ENCODE data around the gene NKD1.

NKD1 gene

GRCh38 chr16:50602531-50603205 lies 54.5 kb downstream of the NKD1 start:
- no peak for DNase-seq

GRCh38 chr16:50603206-50604064 lies 55.2 kb downstream of the NKD1 start:
- DNase-seq: peak; percentile 87

GRCh38 chr16:50604065-50604418 lies 55.8 kb downstream of the NKD1 start:
- DNase-seq: no peak

- DNase-seq: no peak
Measured at GRCh38 chr16:50604610-50605009, 56.4 kb downstream of the NKD1 start.

GRCh38 chr16:50605733-50606430 lies 57.7 kb downstream of the NKD1 start:
- no peak for DNase-seq

- DNase-seq: no peak
Measured at GRCh38 chr16:50606431-50607050, 58.3 kb downstream of the NKD1 start.

GRCh38 chr16:50607051-50607431 lies 58.8 kb downstream of the NKD1 start:
- no peak for DNase-seq

DNA sequence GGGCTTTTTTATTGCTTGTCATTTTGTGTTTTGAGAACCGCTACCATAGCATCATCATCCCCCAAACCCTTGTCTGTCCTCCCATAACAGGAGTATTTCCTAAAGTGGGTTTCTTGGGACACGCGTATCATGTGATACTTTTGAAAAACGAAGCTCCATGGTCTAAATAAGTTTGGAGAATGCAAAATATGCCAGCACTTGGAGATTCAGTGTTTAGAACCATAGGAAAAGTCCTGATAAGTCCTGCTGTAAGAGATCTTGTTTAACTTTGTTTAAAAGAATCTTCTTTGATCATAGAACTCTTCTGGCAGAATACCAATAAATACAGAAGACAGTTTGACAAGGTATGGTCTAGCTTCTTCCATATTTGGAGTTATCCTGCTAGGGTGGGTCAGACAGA lies 59.3 kb downstream of the NKD1 start:
- no peak for DNase-seq

GRCh38 chr16:50607970-50608557 lies 59.9 kb downstream of the NKD1 start:
- DNase-seq: no peak

DNA sequence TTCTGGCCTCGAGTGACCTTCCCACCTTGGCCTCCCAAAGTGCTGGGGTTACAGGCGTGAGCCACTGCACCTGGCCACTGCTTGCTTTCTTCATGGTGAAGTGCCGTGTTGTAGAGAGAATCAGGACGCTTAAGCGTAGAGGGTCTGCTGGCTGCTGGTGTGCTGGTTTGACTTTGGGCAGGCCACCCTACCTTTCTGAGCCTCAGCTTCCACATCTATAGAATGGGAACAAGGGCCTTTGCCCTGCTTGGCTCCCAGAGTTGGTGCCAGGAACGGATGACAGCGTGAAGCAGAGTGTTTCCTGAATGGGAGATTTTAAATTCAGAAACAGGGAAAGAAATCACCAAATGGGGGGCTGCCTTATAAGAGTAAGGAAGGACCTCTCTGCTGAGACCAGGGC lies 60.9 kb downstream of the NKD1 start:
- no peak for DNase-seq

GRCh38 chr16:50609471-50609870 lies 61.3 kb downstream of the NKD1 start:
- no peak for DNase-seq

- DNase-seq: no peak
Measured at GRCh38 chr16:50610331-50611262, 62.4 kb downstream of the NKD1 start.

- no peak for DNase-seq
Measured at GRCh38 chr16:50611332-50611934, 63.2 kb downstream of the NKD1 start.

GRCh38 chr16:50611995-50612848 lies 64.0 kb downstream of the NKD1 start:
- no peak for DNase-seq

DNA sequence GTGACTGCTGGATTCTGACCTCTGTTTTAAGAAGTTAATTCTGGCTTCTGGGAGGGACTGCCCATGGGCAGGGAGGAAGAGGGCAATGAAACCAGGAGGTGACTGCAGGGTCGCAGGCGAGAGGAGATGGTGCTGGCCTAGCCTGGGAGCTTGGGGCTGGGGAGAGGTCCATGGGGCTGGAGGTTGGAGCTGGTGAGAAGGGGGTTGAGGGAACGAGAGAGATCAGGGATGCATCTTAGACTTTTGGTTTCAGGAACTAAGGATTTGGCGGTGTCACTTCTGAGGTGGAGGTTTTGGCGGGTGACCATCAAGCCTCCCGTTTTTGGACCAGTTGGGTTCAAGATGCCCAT lies 64.6 kb downstream of the NKD1 start:
- no peak for DNase-seq

GRCh38 chr16:50613281-50613963 lies 65.2 kb downstream of the NKD1 start:
- no peak for DNase-seq

- no peak for DNase-seq
Measured at GRCh38 chr16:50613964-50614474, 65.8 kb downstream of the NKD1 start.

GRCh38 chr16:50614955-50615724 lies 66.9 kb downstream of the NKD1 start:
- DNase-seq: no peak

DNA sequence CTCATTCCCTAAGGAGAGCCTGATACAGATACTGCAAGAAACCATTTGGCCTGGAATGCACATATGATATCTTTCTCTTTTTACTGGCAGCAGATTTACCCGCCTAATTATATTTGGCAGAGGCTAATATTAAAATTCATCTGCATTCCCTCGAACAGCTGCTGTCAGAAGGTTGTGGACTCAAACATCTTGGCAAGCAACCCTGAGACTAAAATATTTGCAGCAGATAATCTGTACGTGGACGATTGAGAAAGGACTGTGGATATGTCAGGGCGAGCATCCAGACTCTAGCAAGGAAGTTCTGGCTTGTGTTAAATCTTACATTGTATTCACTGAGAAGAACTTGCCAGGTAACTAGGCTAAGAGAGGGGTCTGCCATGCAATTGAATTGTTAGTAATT lies 67.7 kb downstream of the NKD1 start:
- DNase-seq: no peak
